Fibroblast of peridontal ligament (primary cell): ENCODE measurements around the gene PCDHGA3.
"Not testable (repeated sequence)": the region's sequence is repeated elsewhere in the genome, so short reads cannot be mapped to it uniquely, and the experiment has no call there.

Experiments used
- DNase-seq: peaks from one replicate; pipeline ENCODE4 v3.0.0-alpha.2; 2010; ENCODE audit errors: extremely low read depth

PCDHGA3 gene

GRCh38 chr5:141346017-141346416 lies 2.4 kb downstream of the PCDHGA3 start:
- not testable (repeated sequence) for DNase-seq

- peak; percentile 64 for DNase-seq
Measured at GRCh38 chr5:141349917-141350619, 6.4 kb downstream of the PCDHGA3 start, which contains the start of gene PCDHGB1. Gene PCDHGB1, plus strand, starts transcription at chr5:141350099. Its CDS starts 162 bp downstream, at chr5:141350261.

- no peak for DNase-seq
Measured at GRCh38 chr5:141351591-141351990, 8.0 kb downstream of the PCDHGA3 start.

- DNase-seq, result peak; percentile 60
Measured at GRCh38 chr5:141354900-141355469, 11.4 kb downstream of the PCDHGA3 start, which contains the start of gene PCDHGA4. Gene PCDHGA4, plus strand, starts transcription at chr5:141355021. Its CDS starts 87 bp downstream, at chr5:141355108.

DNA sequence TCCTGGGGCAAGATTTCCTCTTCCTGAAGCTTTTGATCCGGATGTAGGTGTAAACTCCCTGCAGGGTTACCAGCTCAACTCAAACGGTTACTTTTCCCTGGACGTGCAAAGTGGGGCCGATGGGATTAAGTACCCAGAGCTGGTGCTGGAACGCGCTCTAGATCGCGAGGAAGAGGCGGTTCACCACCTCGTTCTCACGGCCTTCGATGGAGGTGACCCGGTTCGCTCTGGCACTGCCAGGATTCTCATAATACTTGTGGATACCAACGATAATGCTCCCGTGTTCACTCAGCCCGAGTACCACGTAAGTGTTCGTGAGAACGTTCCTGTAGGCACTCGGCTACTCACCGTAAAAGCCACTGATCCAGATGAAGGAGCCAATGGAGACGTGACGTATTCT lies 12.0 kb downstream of the PCDHGA3 start:
- no peak for DNase-seq

- DNase-seq, result no peak
Measured at GRCh38 chr5:141356133-141356532, 12.5 kb downstream of the PCDHGA3 start.

DNA sequence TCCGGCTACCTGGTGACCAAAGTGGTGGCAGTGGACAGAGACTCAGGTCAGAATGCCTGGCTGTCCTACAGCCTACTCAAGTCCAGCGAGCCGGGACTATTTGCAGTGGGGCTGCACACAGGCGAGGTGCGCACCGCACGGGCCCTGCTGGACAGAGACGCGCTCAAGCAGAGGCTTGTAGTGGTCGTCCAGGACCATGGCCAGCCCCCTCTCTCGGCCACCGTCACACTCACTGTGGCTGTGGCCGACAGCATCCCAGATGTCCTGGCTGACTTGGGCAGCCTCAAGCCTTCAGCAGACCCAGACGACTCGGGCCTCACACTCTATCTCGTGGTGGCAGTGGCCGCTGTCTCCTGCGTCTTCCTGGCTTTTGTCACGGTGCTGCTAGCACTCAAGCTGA lies 13.3 kb downstream of the PCDHGA3 start:
- no peak for DNase-seq

GRCh38 chr5:141359790-141360426 lies 16.3 kb downstream of the PCDHGA3 start, which contains the start of gene PCDHGB2:
Gene PCDHGB2, plus strand, starts transcription at chr5:141359994. Its CDS starts 142 bp downstream, at chr5:141360136.
- peak; percentile 57 for DNase-seq

DNA sequence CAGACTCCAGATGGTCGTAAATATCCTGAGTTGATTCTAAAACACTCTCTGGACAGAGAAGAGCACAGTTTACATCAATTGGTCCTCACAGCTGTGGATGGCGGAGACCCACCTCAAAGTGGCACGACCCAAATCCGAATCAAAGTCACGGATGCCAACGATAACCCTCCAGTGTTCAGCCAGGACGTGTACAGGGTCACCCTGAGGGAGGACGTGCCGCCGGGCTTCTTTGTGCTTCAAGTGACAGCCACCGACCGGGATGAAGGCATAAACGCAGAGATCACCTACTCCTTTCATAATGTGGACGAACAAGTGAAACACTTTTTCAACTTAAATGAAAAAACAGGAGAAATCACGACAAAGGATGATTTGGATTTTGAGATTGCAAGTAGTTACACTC lies 17.1 kb downstream of the PCDHGA3 start:
- no peak for DNase-seq

- no peak for DNase-seq
Measured at GRCh38 chr5:141362719-141363118, 19.1 kb downstream of the PCDHGA3 start.

GRCh38 chr5:141363952-141364660 lies 20.5 kb downstream of the PCDHGA3 start, which contains the start of gene PCDHGA5:
Gene PCDHGA5, plus strand, starts transcription at chr5:141364162. Its CDS starts 169 bp downstream, at chr5:141364331.
- no peak for DNase-seq

- no peak for DNase-seq
Measured at GRCh38 chr5:141366016-141366896, 22.6 kb downstream of the PCDHGA3 start.

DNA sequence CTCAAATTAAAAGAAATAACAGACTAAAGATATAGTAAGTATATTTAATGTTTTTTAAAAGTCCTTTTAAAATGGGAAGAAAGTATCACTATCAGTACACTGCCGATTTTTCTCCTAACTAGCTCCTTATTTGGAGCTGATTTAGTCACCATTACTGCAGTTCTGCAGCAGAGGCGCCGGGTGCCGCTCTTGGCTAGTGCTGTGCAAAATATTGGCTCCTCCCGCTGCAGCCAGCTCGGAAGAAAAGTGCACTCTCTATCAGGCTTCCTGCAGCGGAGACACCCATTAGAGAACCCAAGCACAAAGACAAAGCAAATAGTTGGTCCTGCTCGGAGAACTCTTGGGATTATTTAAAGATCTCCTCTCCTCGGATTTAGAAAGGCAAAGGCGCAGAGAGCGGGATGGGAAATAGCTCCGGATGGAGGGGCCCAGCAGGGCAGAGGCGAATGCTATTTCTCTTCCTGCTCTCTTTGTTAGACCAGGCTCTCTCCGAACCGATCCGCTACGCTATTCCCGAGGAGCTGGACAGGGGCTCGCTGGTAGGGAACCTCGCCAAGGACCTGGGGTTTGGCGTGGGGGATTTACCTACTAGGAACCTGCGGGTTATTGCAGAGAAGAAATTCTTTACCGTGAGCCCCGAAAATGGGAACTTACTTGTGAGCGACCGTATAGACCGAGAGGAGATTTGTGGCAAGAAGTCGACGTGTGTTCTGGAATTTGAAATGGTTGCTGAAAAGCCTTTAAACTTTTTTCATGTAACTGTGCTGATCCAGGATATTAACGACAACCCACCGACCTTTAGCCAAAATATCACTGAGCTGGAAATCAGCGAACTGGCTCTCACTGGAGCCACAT lies 26.6 kb downstream of the PCDHGA3 start, which contains the start of gene PCDHGB3:
Gene PCDHGB3, plus strand, starts transcription at position 249 of the 855 bp plus-strand sequence. Its CDS starts 153 bp downstream, at position 402.
- DNase-seq, result peak; percentile 38

GRCh38 chr5:141371572-141372475 lies 28.2 kb downstream of the PCDHGA3 start:
- no peak for DNase-seq

GRCh38 chr5:141373673-141374317 lies 30.2 kb downstream of the PCDHGA3 start, which contains the start of gene PCDHGA6:
Gene PCDHGA6, plus strand, starts transcription at chr5:141373891. Its CDS starts 193 bp downstream, at chr5:141374084.
- peak; percentile 49 for DNase-seq

GRCh38 chr5:141374627-141375026 lies 31.0 kb downstream of the PCDHGA3 start:
- DNase-seq, result no peak

DNA sequence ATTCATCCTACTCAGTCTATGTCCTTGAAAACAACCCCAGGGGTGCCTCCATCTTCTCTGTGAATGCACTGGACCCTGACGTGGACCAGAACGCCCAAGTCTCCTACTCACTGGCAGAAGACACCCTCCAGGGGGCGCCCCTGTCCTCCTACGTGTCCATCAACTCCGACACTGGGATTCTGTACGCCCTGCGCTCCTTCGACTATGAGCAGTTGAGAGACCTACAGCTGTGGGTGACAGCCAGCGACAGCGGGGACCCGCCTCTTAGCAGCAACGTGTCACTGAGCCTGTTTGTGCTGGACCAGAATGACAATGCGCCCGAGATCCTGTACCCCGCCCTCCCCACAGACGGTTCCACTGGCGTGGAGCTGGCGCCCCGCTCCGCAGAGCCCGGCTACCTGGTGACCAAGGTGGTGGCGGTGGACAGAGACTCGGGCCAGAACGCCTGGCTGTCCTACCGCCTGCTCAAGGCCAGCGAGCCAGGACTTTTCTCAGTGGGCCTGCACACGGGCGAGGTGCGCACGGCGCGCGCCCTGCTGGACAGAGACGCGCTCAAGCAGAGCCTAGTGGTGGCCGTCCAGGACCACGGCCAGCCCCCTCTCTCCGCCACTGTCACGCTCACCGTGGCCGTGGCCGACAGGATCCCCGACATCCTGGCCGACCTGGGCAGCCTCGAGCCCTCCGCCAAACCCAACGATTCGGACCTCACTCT lies 32.0 kb downstream of the PCDHGA3 start:
- not testable (repeated sequence) for DNase-seq
